Tongue (tissue), 2 donors: ENCODE results near the gene PHF3. TPM values are rescaled to one million over a fixed set of nuclear protein-coding genes. Genes with fewer than 3 reads are reported as not detected.
A peak's percentile ranks its signal among the peaks of the same experiment; 100 is the strongest.

Source experiments
- DNase-seq: peaks from one replicate; pipeline ENCODE4 v3.0.0-alpha.2; 2015
- total RNA-seq: library from RNA; depleted of rRNA; stranded (reverse); fragments of >200 nt; gene quantifications from one replicate; pipeline ENCODE4 v1.2.3, GENCODE V29; 2014

Gene PHF3
- total RNA-seq: 90.7 TPM

GRCh38 chr6:63635588-63636517 is at the start of gene PHF3:
Gene PHF3, plus strand, starts transcription at chr6:63635802. Its CDS starts 10,750 bp downstream, at chr6:63646552.
- DNase-seq: peak; percentile 97

- DNase-seq: no peak
Observed at GRCh38 chr6:63589952-63590411, 45.6 kb upstream of the PHF3 start.

GRCh38 chr6:63592886-63593285 is 42.7 kb upstream of the PHF3 start:
- DNase-seq: no peak

GRCh38 chr6:63597141-63598048 is 38.2 kb upstream of the PHF3 start:
- DNase-seq: peak; percentile 2

- peak; percentile 86 for DNase-seq
Observed at GRCh38 chr6:63598049-63599036, 37.3 kb upstream of the PHF3 start.

GRCh38 chr6:63599243-63599642 is 36.4 kb upstream of the PHF3 start:
- DNase-seq: no peak

GRCh38 chr6:63600136-63600535 is 35.5 kb upstream of the PHF3 start:
- DNase-seq: no peak

- DNase-seq: no peak
Observed at GRCh38 chr6:63609231-63609630, 26.4 kb upstream of the PHF3 start.

- DNase-seq: no peak
Observed at GRCh38 chr6:63610944-63611343, 24.7 kb upstream of the PHF3 start.

GRCh38 chr6:63611560-63611959 is 24.0 kb upstream of the PHF3 start:
- DNase-seq: no peak

- no peak for DNase-seq
Observed at GRCh38 chr6:63615590-63615989, 20.0 kb upstream of the PHF3 start.

GRCh38 chr6:63624091-63624490 is 11.5 kb upstream of the PHF3 start:
- no peak for DNase-seq

GRCh38 chr6:63630466-63630865 is 5.1 kb upstream of the PHF3 start:
- DNase-seq: no peak

GRCh38 chr6:63634630-63635029 is 972 bp upstream of the PHF3 start:
- DNase-seq: peak; percentile 15

GRCh38 chr6:63635215-63635587 is 401 bp upstream of the PHF3 start:
- DNase-seq: no peak

- DNase-seq: peak; percentile 66
Observed at GRCh38 chr6:63636518-63637021, 968 bp downstream of the PHF3 start.

GRCh38 chr6:63637865-63638445 is 2.4 kb downstream of the PHF3 start:
- DNase-seq: no peak

- no peak for DNase-seq
Observed at GRCh38 chr6:63640062-63640461, 4.5 kb downstream of the PHF3 start.

- peak; percentile 11 for DNase-seq
Observed at GRCh38 chr6:63643862-63644261, 8.3 kb downstream of the PHF3 start.

- no peak for DNase-seq
Observed at GRCh38 chr6:63644668-63645326, 9.2 kb downstream of the PHF3 start.
